Measurements from ENCODE around the gene OR2C1. TPM values are rescaled to one million over a fixed set of nuclear protein-coding genes. Genes with fewer than 3 reads are reported as not detected.

The OR2C1 gene
- total RNA-seq, 1 experiment from 2014 or later = not detected

- no peak overlapping the region for H3K23ac ChIP-seq (ENCODE audit: insufficient read length, low read depth, low read length)
- H3K23me2 ChIP-seq (ENCODE audit: insufficient read length, low read depth, low read length, poor library complexity, severe bottlenecking) = no peaks in the 10 kb centered on the region
- H3K27me3 ChIP-seq (ENCODE audit: insufficient read depth, low read length) = no peaks in the 10 kb centered on the region
- H2AK5ac ChIP-seq (ENCODE audit: insufficient read length, low read length) = no peak overlapping the region
- H2BK20ac ChIP-seq (ENCODE audit: low read depth, low read length, poor library complexity, severe bottlenecking) = no peak overlapping the region
- no peak overlapping the region for H3T11ph ChIP-seq (ENCODE audit: low read length)
- H2AFZ ChIP-seq (ENCODE audit: low read length) = no peak overlapping the region
- no peak overlapping the region for H3K14ac ChIP-seq (ENCODE audit: insufficient read depth, low read length)
- no peak overlapping the region for H2BK15ac ChIP-seq (ENCODE audit: low read depth, low read length)
- Mint-ChIP-seq H3K4me3 (no peak overlapping the region), H3K4me1 (no peaks in the 10 kb centered on the region), H3K9me3 (peaks cover 89% of the 10 kb centered on the region in 2 experiments), H3K27ac (no peak overlapping the region), H3K36me3 (ENCODE audit: insufficient read depth in 1 of 3, low read depth in 3 of 3) (peaks cover 69 to 84% (median 71%) of the 10 kb centered on the region in 3 experiments), H3K27me3 (ENCODE audit: low read depth) (peaks cover 19% of the 10 kb centered on the region)
- no peak overlapping the region for H3K9ac ChIP-seq (ENCODE audit: extremely low read depth, insufficient read length, low read length)
- no peak overlapping the region for H3K56ac ChIP-seq (ENCODE audit: insufficient read length, low read depth, low read length)
- H4K8ac ChIP-seq (replicated peaks; ENCODE audit: insufficient read length, low read depth, low read length) = no peak overlapping the region
- no CpG with 5 or more reads among the region's 10 CpGs for WGBS (ENCODE audit: extremely low coverage, insufficient read length, low lambda C conversion rate)
- no peak for TF ChIP-seq CTCF (conservative IDR thresholded peaks at IDR 0.05)
- no peak overlapping the region for H4K5ac ChIP-seq (ENCODE audit: insufficient read length, low read depth, low read length)
- no peak overlapping the region for H2BK12ac ChIP-seq (ENCODE audit: insufficient read length, low read depth, low read length)
- no peaks in the 10 kb centered on the region for H3K79me2 ChIP-seq (ENCODE audit: insufficient read depth, low read length)
- no peak overlapping the region for H4K91ac ChIP-seq (ENCODE audit: insufficient read length, low read depth, low read length)
- no peak overlapping the region for H3K27ac ChIP-seq (ENCODE audit: insufficient read length, low read depth, low read length)
- no peak overlapping the region for H2BK5ac ChIP-seq (ENCODE audit: insufficient read length, low read length)
- no peaks in the 10 kb centered on the region for H3K79me1 ChIP-seq (ENCODE audit: insufficient read depth, low read depth, low read length, poor library complexity, severe bottlenecking)
- H2BK120ac ChIP-seq (ENCODE audit: low read depth, low read length, poor library complexity, severe bottlenecking) = no peak overlapping the region
- peaks cover 65% of the 10 kb centered on the region for H3K9me3 ChIP-seq (ENCODE audit: control insufficient read depth, low read depth, low read length)
- no peak overlapping the region for H3K4ac ChIP-seq (ENCODE audit: low read depth, low read length)
- no peaks in the 10 kb centered on the region for H4K20me1 ChIP-seq (ENCODE audit: control insufficient read depth, insufficient read depth, insufficient read length)
- H3K4me1 ChIP-seq (ENCODE audit: insufficient read depth, low read length) = no peaks in the 10 kb centered on the region
- DNase-seq = no peak
- H3K18ac ChIP-seq (ENCODE audit: insufficient read length, low read depth, low read length) = no peak overlapping the region
- H3K4me2 ChIP-seq (ENCODE audit: insufficient read depth, insufficient read length, low read length) = no peak overlapping the region
These were observed 27.4 kb downstream of the OR2C1 start for GRCh38 chr16:3383045-3383448.

Data from H9 (cell line).